ENCODE results near the gene GSTM3.
"Not testable (repeated sequence)": the region's sequence is repeated elsewhere in the genome, so short reads cannot be mapped to it uniquely, and the experiment has no call there.

GSTM3 gene

DNA sequence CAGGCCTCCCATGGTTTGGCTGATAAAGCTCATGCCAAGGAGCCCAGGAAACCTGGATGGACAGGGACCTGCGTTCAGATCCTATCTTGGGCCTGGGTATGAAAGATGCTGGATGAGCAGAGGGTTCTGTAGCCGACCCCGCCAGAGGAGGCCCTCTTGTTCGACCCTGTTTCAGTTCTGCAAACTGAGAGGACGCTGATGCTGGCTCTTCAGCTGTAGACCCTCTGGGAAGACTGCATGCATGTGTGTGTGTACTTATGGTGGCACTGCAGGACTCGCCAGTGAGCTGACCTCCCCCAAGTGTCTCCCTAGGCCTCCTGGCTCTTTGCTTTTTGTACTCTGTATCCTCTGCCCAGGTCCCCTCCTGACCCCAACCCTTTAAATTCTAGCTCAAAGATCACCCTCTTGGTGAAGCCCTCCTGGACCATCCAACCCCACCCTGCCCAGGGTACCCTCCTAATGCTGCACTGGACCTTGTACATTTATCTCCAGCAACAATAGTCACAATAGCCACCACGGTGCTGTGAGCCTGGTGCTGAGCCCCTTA is 21.3 kb upstream of the GSTM3 start:
- ATAC-seq (no peak), DNase-seq (peak; percentile 2)

DNA sequence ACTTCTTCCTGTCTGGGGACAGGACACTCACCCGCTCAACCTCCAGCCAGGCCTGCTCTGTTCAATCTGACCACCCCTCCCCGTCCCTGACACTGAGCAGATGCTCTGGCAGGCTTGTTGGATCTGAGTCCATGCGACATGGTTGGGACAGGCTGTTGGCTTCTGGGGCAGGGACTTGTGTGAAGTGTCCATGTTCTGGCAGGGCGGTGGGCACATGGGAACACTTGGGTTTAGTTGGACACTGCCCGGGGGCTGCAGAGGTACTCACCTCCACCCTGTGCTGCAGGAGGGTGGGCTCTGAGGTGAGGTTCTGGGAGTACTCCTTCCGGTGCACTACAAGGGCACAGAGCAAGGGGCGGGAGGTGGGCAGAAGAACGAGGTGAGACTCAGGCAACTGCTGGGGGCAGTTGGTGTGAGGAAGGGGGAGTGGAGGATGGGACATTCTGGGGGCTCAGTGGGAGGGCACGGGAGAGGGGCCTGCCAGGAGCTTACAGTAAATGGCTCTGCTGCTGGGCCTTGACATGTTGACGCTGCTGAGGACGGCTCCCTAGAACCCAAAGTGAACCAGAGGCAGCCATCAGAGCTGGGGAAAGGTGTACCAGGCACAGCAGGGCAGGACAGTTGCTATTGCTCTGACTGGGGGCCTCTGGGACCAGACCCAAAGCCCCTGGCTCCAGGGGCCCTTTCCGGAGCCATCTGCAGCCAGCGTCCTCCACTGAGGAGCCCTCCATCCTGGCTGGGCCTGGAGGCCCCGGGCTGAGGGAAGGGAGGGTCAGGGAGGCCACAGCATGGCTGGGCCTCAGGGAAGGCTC is 20.6 kb upstream of the GSTM3 start:
- DNase-seq (peak; percentile 1), ATAC-seq (no peak)

DNA sequence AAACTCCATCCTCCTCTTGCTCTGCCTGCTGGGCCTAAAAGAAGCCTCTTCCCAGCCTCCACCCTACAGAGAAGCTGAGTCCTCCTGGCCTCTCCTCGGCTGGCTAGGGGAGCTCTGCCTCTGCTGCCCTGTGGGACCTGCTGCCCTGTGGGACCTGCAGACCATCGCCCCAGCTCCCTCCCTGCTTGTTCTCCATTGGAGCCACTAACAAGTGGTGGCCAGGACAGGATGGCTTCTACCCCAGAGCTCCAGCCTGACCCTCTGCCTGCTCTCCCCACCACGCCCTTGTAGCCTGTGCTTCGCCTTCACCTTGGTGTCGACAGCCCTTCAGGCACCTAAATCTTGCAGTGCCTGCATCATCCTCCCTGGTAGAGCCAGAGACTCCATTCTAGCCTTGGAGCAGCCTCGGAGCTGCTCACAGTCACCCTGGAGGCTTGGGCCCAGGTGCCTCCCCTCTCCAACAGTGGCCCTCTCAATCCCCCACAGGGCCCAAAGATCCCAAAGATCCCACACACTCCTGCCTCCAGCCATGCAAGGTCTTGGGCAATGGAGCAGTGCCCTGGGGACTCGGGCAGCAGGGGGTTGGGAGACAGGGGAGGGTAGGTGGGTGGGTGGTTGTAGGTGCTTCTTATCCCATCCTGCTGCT is 19.9 kb upstream of the GSTM3 start:
- DNase-seq (peak; percentile 2), ATAC-seq (no peak)

DNA sequence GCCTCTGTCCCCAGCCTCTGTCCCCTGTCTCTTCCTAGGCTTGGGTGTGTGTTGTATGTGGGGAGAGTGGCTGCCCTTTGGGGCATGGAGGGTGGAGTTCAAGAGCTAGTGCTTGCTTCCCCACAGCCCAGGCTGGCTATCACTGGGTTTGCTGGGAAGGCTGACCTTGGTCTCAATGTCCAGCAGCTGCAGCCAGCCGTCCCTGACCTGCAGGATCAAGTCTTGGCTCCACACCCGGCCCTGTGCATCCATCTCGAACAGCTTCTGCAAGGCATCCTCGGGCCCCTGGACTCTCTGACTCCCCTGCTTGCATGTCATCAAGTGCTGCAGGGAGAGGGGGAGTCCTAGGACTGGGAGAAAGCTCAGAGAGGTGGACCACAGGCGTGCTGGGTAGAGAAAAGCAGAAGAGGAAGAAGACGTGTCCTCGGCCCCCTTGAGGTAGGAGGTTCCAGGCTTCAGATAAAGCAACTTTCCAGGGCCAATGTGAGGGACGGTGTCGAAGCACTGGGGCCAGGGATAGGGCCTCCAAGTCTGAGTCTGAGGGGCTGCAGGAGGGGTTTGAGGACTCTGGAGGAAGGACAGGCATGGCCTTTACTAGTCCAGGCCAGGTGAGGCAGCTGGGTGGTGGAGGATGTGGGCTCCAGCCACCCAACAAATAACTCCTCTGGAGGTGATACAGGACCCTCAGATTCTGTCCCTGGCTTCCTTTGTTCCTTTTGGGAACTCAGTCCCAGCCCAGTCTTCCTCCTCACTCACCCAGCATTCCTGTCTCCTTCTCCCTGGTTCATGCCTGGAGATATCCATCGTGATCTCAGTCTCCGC is 18.9 kb upstream of the GSTM3 start:
- DNase-seq (peak; percentile 1), ATAC-seq (no peak)

DNA sequence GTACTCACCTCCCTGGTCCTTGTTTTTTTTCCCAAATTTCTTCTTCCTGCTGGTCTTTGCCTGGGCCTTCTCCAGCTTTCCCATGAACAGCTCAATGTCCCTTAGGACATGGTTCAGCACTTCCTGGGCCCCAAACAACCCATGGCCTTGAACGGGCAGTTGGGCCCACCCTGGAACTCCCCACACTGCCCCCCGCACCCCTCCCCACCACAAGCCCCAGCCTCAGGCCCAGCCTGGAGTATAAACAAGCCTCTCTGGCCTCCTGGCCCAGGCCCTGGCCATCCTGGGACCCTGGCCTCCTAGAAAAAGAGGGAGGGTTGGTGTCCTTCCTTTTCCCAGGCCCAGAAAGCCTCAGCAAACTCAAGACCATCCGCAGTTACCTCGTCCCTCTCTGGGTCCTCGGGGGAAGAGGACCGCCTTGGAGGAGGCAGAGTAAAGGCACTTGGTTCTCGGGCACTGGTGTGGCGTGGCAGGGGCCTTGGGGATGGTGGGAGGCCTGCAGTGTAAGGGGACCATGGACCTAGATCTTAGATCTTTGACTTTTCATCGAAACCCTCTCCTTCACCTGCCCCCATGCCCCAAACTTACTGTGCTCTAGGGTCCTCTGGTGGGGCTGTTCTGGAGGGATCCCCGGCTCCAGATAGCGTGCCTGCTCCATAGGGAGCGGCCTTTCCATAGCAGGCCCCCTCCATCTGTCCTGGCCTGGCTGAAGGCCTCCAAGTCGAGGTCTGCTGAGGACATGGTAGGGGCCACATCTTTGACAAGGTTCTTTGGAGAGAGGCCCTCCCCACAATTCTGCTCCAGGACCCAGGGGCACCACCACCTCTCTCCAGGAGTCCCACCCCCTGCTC is 17.3 kb upstream of the GSTM3 start:
- ATAC-seq (no peak), DNase-seq (no peak)

DNA sequence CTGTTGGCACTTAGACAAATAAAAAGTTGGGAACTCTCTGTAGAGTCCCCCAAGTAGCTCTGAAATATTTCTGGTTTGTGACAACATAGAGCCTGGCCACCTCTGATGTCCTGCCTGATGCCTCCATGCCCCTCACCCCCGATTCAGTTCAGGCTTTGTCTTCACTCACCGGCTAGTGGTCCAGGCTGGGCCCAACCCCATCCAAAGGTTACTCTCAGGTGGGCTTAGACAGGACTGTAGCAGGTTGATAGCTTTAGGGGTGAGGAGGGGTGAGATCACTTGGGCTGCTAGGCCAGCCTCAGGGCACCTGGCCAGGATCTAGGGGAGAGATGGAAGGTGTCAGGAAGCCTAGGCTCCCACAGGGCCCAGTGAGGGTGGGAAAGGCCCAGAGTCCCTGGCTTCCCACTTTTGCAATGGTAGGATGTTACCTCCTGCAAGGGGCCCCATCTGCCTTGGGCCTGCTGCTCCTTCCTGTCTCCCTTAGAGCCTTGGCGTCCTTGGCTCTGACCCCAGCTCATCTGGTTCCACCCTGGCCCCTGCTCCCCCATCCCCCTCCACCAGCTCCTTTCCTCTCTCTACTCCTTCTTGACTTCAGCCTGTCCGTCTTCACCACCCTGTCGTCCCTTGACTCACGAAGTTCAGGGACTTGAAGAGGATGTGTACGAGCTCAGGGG is 16.1 kb upstream of the GSTM3 start:
- ATAC-seq (no peak), DNase-seq (no peak)

DNA sequence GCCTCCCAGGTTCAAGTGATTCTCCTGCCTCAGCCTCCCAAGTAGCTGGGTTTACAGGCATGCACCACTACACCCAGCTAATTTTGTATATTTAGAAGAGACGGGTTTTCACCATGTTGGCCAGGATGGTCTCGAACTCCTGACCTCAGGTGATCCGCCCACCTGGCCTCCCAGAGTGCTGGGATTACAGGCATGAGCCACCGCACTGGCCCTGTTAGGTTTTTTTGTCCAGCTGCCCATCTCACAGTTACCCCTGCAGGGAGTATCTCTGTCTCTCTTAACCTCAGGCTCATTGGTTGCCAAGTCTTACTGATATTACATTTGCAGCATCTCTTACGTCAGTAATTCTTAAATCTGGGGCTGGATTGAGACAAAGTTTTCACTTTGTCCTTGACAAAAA is 15.5 kb upstream of the GSTM3 start:
- not testable (repeated sequence) for ATAC-seq, DNase-seq

DNA sequence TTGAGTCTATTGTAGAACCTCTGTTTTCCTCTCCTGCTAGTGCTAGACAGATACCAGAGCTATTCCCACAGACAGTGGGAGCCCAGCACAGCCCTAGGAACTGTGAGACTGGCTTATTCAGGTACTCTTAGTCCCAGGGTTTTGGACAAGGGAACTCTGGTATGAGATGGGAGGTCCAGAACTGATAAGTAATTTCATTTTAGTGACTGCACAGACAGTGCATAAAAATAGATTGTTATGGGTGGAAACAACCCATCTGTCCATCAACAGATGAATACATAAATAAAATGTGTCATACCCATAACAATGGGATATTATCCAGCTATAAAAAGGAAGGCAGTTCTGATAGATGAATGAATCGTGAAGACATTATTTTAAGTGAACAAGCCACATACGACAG is 13.9 kb upstream of the GSTM3 start:
- DNase-seq (no peak), ATAC-seq (no peak)

DNA sequence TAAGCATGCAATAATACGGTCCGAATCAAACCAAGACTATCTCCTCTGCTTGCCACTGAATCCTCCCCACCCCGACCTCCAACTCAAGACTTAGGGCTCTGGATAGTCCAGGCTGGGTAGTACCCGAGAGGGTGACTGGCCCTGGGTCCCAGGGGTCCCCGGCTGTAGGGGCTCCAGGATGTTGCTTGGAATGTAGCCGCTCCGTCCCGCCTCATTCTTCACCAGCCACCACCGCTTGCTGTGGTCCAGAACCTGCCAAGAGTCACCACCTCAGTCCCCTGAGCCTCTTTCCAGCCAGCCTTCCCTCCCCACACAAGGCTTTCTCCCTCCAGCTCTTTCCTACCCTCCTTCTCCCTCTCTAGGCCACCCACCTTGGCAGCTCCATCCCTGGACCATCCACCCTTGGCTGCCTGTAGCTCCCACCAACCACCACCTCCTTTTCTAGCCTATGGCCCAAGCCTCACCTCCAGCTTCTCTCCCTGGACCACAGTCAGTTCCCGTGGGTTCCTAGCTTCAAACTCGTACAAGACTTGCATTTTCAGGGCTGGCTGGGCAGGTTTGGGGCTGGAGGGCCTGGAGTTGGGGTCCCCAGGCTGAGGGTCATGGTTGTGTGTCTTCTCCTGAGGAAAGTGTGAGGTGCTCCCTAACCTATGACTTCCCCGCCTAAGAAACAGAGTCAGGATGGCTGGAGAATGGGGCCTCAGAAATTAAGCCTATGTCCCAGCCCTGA is 10.9 kb upstream of the GSTM3 start:
- no peak for DNase-seq
- ATAC-seq = no peak

DNA sequence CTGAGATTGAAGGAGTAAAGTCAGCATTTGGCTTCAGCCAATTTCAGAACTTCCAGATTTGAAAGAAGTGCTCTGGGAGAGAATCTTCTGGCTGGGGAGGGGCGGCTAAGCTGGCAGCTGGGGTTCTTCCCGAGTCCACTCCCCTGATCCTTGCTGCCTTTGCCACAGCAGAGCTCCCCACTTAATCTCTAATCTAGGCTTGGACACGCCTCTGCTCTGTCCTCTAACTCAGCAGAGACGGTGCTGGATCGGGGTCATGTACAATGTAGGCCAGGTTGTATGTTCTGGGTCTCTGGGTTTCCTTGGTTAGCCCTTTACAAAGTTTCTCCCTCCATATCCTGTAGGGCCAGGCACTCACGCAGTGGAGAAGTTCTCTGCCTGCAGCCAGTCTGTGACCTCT is 10.1 kb upstream of the GSTM3 start:
- DNase-seq (no peak), ATAC-seq (no peak)

DNA sequence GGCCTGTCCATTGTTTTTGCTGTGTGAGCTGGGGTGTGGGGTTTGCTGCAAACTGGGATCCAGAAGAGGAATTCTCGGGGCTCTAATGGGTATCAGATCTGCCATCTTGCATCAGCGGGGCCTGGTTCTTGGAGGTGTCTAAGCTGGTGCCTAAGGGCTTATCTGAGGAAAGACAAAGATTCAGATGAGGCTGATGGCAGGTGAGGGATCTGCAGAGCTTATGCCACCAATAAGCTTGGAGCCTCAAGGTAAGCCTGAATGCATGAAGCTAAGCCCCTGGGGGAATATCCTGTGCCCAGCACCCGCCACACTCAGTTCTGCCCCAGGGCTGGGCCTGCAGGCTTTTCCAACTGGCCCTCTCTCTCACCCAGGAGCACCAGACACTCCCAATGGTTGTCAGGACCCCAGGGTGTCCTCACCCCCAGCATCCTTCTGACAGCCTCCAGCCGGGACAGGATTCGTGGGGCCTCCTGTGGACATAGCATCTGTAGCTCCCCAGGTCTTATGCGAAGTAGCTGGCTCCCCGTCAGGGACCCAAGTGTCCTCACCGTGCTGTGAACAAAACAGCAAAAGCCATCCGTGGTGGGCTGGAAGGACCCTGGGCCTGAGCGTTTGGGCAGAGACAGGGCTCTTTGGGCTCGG is 9.5 kb upstream of the GSTM3 start:
- DNase-seq (no peak), ATAC-seq (no peak)

DNA sequence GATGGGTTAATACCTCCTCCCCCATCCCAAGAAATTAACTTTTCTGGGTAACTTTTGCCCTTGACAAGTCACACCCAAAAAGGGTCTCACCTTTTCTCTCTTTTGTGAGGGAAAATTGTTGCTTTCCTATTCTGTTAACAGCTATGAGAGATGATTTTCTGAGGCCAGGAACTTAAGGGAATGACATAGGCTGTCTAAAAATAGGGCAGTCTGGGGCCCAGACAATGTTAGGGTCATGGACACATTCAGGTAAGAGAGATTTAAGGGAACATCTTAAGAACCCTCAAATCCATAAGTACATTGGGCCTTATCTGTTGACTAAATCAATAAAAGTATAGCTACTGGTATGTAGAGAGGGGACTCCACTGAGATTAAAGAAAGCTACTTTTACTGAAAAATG is 8.4 kb upstream of the GSTM3 start:
- no peak for DNase-seq
- ATAC-seq = no peak

DNA sequence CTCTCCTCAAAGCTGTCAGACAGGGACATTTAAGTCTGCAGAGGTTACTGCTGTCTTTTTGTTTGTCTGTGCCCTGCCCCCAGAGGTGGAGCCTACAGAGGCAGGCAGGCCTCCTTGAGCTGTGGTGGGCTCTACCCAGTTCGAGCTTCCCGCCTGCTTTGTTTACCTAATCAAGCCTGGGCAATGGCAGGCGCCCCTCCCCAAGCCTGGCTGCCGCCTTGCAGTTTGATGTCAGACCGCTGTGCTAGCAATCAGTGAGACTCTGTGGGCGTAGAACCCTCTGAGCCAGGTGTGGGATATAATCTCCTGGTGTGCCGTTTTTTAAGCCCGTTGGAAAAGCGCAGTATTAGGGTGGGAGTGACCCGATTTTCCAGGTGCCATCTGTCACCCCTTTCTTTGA is 7.5 kb upstream of the GSTM3 start:
- DNase-seq, ATAC-seq: not testable (repeated sequence)

DNA sequence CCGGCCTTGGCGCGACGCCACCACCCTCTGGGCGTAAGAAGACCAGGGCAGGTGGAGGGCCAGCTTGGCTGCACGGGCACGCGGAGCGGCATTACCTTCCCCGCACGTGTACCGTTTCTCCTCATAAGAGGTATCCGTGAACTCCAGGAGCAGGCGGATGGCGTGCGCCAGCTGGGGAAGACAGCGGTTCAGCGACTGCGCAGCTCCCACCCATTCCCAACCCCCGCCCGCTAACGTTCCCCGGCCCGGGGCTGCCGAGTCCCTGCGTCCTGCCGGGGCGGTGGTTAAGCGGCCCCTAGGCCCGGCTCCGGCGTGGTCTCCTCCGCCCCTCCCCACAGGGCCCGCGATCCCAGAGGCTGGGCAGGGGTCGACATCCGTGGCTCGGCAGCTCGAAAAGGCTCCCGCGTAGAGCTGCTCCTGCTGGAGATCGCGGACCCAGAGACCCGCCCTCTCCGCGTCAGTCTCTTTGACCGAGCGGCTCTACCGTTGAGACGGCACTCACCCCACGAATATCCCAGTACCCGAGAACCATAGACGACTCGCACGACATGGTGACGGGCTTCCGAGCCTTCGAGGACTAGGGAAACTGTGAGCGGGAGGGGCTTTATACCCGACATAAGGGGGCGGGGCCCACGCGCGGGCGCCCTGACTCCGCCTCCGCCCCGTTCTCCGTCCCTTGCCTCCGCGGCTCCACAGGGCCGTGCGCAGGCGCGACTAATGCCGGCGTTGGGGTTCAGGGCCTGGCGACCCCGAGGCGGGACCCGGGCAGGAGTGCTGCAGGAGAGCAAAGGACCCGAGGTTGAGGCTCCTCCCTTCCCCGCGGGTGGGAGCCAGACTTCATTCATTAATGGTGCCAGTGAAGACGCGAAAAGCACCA is 862 bp downstream of the GSTM3 start:
- ATAC-seq (peak; percentile 94), DNase-seq (peak; percentile 84)

DNA sequence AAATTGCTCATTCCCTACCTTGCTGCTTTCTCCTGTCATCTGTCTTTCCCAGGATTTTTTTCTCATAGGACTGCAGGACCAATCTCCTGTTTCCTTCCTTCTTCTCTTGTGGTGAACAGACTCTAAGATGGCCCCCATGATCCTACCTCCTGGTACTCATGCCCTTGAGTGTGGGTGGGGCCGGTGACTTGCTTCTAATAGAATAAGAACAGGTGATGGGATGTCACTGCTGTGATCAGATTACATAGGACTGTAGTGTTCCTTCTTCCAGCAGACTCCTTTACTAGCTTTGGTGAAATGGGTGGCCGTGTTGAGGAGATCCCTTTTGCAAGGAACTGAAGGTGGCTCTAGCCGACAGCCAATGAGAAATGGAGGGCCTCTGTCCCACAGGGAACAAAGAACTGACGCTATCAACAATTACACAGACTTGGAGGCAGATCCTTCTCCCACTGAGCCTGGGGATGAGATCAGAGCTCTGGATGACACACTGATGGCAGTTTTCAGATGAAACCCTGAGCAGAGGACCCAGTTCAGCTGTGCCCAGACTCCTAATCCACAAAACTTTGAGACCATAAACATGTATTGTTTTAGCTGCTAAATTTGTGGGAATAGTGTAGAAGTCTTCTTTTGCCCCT is 7.5 kb downstream of the GSTM3 start:
- no peak for ATAC-seq

DNA sequence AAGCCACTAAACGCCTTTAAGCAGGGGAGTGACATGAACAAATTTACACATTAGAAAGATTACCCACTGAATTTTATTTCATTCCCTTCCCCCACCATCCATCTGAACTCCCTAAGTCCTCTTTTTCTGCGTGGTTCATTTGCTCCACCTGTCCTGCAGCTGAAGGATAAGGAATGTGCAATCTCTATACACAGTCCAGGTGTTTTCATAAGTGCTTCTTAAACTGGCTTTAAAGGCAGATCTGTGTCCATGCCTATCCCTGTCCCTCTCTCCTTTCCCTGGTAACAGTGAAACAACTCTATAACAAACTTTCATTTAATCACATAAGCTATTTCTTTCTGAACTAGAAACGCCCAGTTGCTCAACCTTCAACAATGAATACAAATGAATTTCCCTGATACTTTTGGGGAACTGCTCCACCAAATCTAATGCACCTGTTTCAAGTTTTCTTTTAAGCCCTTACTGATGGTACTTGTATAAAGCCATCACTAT is 8.4 kb downstream of the GSTM3 start:
- ATAC-seq = no peak
- no peak for DNase-seq

More for the DNA sequence above, 7.5 kb downstream of the GSTM3 start:
- no peak for DNase-seq

DNA sequence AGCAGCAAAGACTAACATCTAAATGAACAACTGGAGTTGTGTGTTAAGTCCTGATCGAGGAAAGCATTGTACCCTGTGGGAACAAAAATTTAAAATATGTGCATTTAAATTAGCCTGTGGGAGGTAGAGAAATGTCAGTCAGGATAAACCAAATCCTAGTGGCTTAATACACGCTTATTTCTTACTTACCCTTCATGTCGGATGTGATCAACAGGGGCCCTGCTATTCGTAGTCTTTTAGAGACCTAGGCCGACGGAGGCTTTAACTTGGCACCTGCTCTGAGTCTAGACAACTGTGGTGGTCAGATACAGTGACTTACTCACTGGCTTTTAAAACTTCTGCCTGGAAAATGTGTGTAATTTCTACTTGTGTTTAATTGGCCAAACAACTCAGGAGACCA is 10.2 kb downstream of the GSTM3 start:
- ATAC-seq = no peak
- DNase-seq = no peak

DNA sequence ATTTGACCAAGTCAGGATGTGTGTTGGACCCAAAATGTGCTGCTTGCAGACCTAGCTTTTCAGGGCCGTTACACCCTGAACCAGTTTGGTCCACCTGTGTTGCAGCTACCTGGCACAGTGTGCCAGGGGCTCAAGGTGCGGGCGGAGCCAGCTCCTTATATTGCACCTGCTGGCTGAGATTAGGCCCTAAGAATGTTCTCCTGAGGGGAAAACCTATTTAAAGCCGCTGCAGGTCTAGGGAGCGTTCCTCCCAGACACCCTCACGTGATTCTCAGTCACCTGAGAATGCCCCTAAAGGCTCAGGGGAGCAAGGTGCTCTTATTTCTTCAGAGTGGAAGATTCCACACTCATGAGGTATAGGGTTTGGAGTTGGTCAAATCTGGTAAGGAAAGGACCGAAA is 12.0 kb downstream of the GSTM3 start:
- DNase-seq (no peak), ATAC-seq (no peak)

All from stimulated activated naive CD8-positive, alpha-beta T cell treated with anti-CD3 and anti-CD28 coated beads, Interleukin-15, Interleukin-2, amounts not matched to agents 100 U/mL and 50 U/mL, for 24 hours (primary cell).